GM12873 (cell line): ENCODE measurements around the gene VAV2.

Experiments used
- CTCF ChIP-seq: IDR thresholded peaks from 2 replicates; pipeline ENCODE4 v1.5.1; 2012; ENCODE audit warnings: low read depth, mild to moderate bottlenecking, moderate library complexity, low read length, control low read depth; ENCODE audit not compliant: insufficient read depth; ENCODE audit errors: missing control alignments

Gene VAV2

DNA sequence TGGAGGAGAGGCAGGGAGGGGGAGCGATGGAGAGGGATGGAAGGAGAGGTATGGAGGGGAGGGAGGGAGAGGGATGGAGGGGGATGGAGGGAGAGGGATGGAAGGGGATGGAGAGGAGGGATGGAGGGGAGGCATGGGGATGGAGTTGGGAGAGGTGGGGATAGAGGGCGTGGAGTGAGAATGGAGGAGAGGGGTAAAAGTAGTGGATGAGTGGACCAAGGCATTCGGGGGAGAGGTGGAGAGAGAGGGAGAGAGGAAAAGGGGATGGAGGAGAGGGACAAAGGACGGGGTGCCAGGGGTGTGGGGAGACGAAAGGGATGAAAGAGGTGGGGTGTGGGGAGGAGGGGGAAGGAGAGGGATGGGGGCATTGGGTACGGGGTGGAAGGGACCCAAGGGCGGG, 100.4 kb downstream of the VAV2 start:
- no peak for TF ChIP-seq CTCF

GRCh38 chr9:133890583-133890982, 101.5 kb downstream of the VAV2 start:
- no peak for TF ChIP-seq CTCF

DNA sequence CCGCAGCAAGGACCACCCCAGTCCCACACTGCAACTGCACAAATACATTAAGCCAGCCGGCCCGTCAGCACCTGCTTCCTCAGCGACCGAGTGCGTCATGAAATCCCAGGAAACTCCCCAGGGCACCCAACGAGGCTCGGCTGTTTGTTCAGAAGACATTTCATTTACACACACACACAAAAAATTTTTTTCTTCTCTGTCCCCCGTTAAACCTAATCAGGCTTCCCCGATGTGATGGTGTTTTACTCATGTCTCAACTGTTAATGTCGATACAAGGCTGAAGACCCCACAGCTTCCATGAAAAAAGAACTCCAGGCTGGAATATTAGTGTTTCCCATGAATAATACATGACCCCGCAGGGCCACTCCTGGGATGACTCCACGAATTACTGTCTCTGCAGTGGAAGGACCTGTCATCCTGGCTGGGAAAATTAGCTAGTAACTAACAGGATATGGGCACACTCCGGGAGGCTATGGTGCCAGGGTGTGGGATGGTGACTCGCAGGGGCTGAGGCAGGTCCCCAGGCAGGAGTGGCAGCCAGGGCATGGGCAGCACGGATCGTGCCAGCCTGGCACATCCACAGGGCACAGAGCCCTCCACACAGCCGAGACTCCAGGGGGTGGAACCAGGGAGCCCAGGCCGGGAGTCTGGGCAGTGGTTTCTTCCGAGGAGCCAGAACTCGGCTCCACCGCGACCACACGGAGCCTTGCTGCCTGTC, 102.4 kb downstream of the VAV2 start:
- TF ChIP-seq CTCF: no peak

DNA sequence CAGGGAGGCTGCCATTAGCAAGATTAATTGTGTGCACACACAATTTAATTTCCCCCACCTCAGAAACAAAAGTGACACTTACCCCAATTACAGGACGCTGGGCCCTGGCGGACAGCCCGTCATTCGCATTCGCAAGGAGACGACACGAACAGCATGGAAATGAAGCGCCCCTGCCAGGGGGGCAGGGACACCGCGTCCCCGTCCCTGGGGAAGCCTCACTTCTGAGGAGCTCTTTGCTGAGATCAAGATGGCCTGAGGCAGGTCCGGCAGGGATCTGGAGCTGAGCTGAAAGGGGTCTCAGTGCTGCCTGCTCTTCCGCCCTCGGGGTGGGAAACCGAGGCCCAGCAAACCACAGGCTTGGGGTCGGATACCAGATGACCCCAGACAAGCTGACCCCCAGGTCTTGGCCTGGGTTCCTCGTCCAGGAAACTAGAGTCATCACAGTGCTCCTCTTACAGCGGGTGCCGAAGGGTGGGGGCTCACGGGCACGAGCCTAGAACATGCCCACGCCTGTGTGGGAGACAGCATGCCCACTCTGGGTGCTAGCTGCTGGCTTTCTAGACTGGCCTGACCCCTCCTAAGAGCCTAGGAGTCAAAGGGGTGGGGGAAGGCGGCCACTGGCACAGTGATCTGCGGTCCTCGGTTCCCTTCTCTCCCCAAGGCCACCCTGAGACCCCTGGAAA, 103.2 kb downstream of the VAV2 start:
- TF ChIP-seq CTCF: no peak

DNA sequence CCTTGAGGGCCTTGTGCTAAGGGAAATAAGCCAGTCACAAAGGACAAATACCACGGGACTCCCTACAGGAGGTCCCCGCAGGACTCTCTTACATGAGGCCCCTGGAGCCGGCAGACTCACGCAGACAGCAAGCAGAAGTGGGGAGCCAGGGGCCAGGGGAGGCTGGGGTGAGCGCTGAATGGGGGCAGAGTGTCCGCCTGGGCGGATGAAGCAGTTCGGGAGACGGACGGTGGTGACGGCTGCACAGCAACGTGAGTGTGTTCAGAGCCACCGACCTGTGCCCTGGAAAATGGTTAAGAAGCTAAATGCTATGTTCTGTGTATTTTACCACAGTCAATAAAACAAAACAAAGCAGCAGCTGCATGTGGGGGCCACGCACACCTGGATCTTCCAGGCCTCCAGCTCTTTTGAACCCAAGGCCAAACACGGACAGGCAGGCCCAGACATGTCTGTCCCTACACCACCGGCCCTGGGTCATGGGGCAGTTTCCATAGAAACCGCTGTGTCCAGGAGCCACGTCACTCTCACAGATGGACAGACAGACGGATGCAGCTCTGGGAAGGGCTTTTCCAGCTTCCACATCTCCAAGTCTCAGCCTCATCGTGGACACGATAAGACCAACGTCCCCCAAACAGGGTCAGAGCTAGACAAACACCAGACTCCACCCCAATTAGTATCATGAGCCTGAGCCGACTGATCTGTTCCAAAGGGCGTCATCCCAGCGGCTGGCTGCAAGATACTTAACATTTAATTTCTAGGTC, 103.9 kb downstream of the VAV2 start:
- no peak for TF ChIP-seq CTCF

DNA sequence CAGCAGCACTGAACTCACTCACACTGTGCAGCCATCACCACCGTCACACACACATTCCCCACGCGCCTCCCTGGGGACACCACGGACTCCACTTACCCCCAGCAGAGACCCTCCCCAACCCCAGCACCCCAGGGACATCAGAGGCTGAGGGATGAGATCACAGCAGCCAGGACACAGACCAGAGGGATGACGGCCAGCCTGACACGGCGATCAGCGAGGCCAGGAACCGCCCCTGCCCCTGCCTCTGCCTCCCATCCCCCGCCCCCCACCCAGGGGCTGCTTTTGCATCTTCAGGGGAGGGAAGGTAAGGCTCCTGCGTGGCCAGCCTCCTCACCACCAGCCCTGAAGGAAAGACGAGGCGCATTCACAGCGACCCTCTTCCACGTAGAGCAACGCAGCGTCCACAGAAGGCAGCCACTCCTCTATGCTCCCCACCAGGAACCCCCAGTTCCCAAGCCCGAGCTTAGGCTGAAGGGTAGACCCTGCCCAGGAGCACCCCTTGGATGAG, 104.5 kb downstream of the VAV2 start:
- no peak for TF ChIP-seq CTCF
